IPS-18a (cell line): ENCODE measurements around the gene FASTK.

Experiments
- H3K27ac ChIP-seq: one replicate; pipeline ENCODE4 v1.5.1; 2013; ENCODE audit warnings: low read length
- H3K27me3 ChIP-seq: one replicate; pipeline ENCODE4 v1.6.1; 2013; ENCODE audit warnings: mild to moderate bottlenecking, low read length; ENCODE audit not compliant: control insufficient read depth, insufficient read depth
- H3K36me3 ChIP-seq: one replicate; pipeline ENCODE4 v1.6.1; 2013; ENCODE audit warnings: low read depth, low read length; ENCODE audit not compliant: control insufficient read depth
- H3K4me1 ChIP-seq: one replicate; pipeline ENCODE4 v1.6.1; 2013; ENCODE audit warnings: low read depth, low read length; ENCODE audit not compliant: control insufficient read depth
- H3K4me3 ChIP-seq: one replicate; pipeline ENCODE4 v1.5.1; 2013; ENCODE audit warnings: low read length
- H3K9ac ChIP-seq: one replicate; pipeline ENCODE4 v1.6.1; 2013; ENCODE audit warnings: mild to moderate bottlenecking, low read length, moderate library complexity
- H3K9me3 ChIP-seq: one replicate; pipeline ENCODE4 v1.6.1; 2013; ENCODE audit warnings: low read depth, low read length; ENCODE audit not compliant: control insufficient read depth

Gene FASTK

GRCh38 chr7:151091431-151091830 lies 10.8 kb upstream of the FASTK start:
- Histone ChIP-seq H3K9ac (no peak overlapping the region), H3K36me3 (no peaks in the 10 kb centered on the region), H3K9me3 (no peaks in the 10 kb centered on the region), H3K4me1 (peaks cover 24% of the 10 kb centered on the region), H3K27ac (no peak overlapping the region), H3K4me3 (no peak overlapping the region), H3K27me3 (peaks cover 31% of the 10 kb centered on the region)

- Histone ChIP-seq H3K27ac (no peak overlapping the region), H3K9ac (no peak overlapping the region), H3K36me3 (no peaks in the 10 kb centered on the region), H3K4me3 (no peak overlapping the region), H3K4me1 (peaks cover 24% of the 10 kb centered on the region), H3K9me3 (no peaks in the 10 kb centered on the region), H3K27me3 (peaks cover 31% of the 10 kb centered on the region)
Observed at GRCh38 chr7:151091003-151091402, 10.4 kb upstream of the FASTK start.

- no peaks in the 10 kb centered on the region for H3K9me3 ChIP-seq
- peaks cover 32% of the 10 kb centered on the region for H3K27me3 ChIP-seq
- H3K27ac ChIP-seq = no peak overlapping the region
- H3K9ac ChIP-seq = no peak overlapping the region
- no peaks in the 10 kb centered on the region for H3K36me3 ChIP-seq
- H3K4me1 ChIP-seq = peaks cover 29% of the 10 kb centered on the region
- peak overlapping the region; percentile 82 for H3K4me3 ChIP-seq
Observed at GRCh38 chr7:151089893-151090730, 9.5 kb upstream of the FASTK start.

- H3K9me3 ChIP-seq = no peaks in the 10 kb centered on the region
- H3K9ac ChIP-seq = peak overlapping the region; percentile 73
- H3K27ac ChIP-seq = no peak overlapping the region
- H3K4me1 ChIP-seq = peaks cover 31% of the 10 kb centered on the region
- H3K27me3 ChIP-seq = peaks cover 43% of the 10 kb centered on the region
- peak overlapping the region; percentile 82 for H3K4me3 ChIP-seq
- H3K36me3 ChIP-seq = no peaks in the 10 kb centered on the region
Observed at GRCh38 chr7:151088856-151089699, 8.5 kb upstream of the FASTK start.

GRCh38 chr7:151088019-151088855 lies 7.6 kb upstream of the FASTK start:
- Histone ChIP-seq H3K27me3 (peaks cover 47% of the 10 kb centered on the region), H3K36me3 (no peaks in the 10 kb centered on the region), H3K27ac (no peak overlapping the region), H3K9ac (peak overlapping the region; percentile 73), H3K9me3 (no peaks in the 10 kb centered on the region), H3K4me3 (peak overlapping the region; percentile 82), H3K4me1 (peaks cover 31% of the 10 kb centered on the region)

GRCh38 chr7:151087245-151088018 lies 6.8 kb upstream of the FASTK start:
- peaks cover 47% of the 10 kb centered on the region for H3K27me3 ChIP-seq
- H3K9ac ChIP-seq = peak overlapping the region; percentile 73
- H3K4me3 ChIP-seq = peak overlapping the region; percentile 82
- H3K27ac ChIP-seq = no peak overlapping the region
- no peaks in the 10 kb centered on the region for H3K9me3 ChIP-seq
- H3K36me3 ChIP-seq = no peaks in the 10 kb centered on the region
- peaks cover 31% of the 10 kb centered on the region for H3K4me1 ChIP-seq

- H3K9me3 ChIP-seq = no peaks in the 10 kb centered on the region
- peak overlapping the region; percentile 82 for H3K4me3 ChIP-seq
- H3K9ac ChIP-seq = peak overlapping the region; percentile 73
- H3K27me3 ChIP-seq = peaks cover 47% of the 10 kb centered on the region
- no peaks in the 10 kb centered on the region for H3K36me3 ChIP-seq
- H3K27ac ChIP-seq = no peak overlapping the region
- peaks cover 31% of the 10 kb centered on the region for H3K4me1 ChIP-seq
Observed at GRCh38 chr7:151086802-151087244, 6.2 kb upstream of the FASTK start.

- peak within 1 kb of the TSS; percentile 82 for H3K4me3 ChIP-seq
- H3K27me3 ChIP-seq = peaks cover 47% of the 10 kb centered on the region
- no peak within 1 kb of the TSS for H3K27ac ChIP-seq
- H3K36me3 ChIP-seq = no peaks in the 10 kb centered on the region
- peaks cover 31% of the 10 kb centered on the region for H3K4me1 ChIP-seq
- H3K9me3 ChIP-seq = no peaks in the 10 kb centered on the region
- peak within 1 kb of the TSS; percentile 73 for H3K9ac ChIP-seq
Observed at GRCh38 chr7:151085691-151086620, 5.3 kb upstream of the FASTK start, which contains the start of gene AGAP3. AGAP3 (plus strand) TSS chr7:151086475; CDS start chr7:151086742, 267 bp downstream.

- no peaks in the 10 kb centered on the region for H3K9me3 ChIP-seq
- peaks cover 31% of the 10 kb centered on the region for H3K4me1 ChIP-seq
- no peaks in the 10 kb centered on the region for H3K36me3 ChIP-seq
- no peak overlapping the region for H3K27ac ChIP-seq
- peak overlapping the region; percentile 45 for H3K9ac ChIP-seq
- peak overlapping the region; percentile 53 for H3K4me3 ChIP-seq
- H3K27me3 ChIP-seq = peaks cover 47% of the 10 kb centered on the region
Observed at GRCh38 chr7:151085329-151085690, 4.7 kb upstream of the FASTK start.

GRCh38 chr7:151083824-151084160 lies 3.2 kb upstream of the FASTK start:
- Histone ChIP-seq H3K27me3 (peaks cover 35% of the 10 kb centered on the region), H3K36me3 (no peaks in the 10 kb centered on the region), H3K4me3 (peak overlapping the region; percentile 65), H3K4me1 (peaks cover 30% of the 10 kb centered on the region), H3K9me3 (no peaks in the 10 kb centered on the region), H3K27ac (no peak overlapping the region), H3K9ac (no peak overlapping the region)
